SK-N-SH (cell line): Measurements from ENCODE around the gene DDX1.

ENCODE experiments used
- TCF12 ChIP-seq: IDR thresholded peaks from 2 replicates; pipeline ENCODE4 v1.4.0; 2012
- TF ChIP-seq, protein P1 (sequence below): fragments of 200-600 bp; sonication (generic); IDR thresholded peaks from 2 replicates; pipeline ENCODE4 v1.6.1; 2017; ENCODE audit warnings: antibody characterized with exemption, mild to moderate bottlenecking, moderate library complexity
- TF ChIP-seq, protein P2 (sequence below): IDR thresholded peaks from 2 replicates; pipeline ENCODE4 v1.6.1; 2012; ENCODE audit warnings: mild to moderate bottlenecking, low read depth, low read length, moderate library complexity

DNA sequence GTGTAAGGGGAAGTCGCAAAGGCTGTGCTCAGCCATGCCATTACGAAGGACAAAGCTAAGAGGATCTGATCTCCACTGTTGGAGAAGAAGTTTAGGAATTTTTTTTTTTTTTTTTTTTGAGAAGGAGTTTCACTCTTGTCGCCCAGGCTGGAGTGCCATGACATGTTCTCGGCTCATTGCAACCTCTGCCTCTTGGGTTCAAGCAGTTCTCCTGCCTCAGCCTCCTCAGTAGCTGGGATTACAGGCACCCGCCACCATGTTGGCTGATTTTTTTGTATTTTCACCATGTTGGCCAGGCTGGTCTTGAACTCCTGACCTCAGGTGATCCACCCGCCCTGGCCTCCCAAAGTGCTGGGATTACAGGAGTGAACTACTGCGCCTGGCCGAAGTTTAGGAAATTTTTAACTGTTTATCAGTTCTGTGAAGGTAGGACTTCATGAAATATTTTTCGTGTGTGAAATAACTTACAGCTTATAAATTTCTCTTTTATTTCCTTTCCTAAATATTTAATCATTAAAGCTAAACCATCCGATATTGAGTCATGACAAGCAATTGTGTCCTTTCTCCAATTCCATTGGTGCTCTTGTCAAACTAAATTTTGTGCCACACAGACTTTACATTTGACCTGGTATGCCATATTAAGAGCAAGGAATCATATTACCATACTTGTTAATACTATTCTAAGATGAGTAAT is 22.2 kb downstream of the DDX1 start:
- TF ChIP-seq, protein P1, sequence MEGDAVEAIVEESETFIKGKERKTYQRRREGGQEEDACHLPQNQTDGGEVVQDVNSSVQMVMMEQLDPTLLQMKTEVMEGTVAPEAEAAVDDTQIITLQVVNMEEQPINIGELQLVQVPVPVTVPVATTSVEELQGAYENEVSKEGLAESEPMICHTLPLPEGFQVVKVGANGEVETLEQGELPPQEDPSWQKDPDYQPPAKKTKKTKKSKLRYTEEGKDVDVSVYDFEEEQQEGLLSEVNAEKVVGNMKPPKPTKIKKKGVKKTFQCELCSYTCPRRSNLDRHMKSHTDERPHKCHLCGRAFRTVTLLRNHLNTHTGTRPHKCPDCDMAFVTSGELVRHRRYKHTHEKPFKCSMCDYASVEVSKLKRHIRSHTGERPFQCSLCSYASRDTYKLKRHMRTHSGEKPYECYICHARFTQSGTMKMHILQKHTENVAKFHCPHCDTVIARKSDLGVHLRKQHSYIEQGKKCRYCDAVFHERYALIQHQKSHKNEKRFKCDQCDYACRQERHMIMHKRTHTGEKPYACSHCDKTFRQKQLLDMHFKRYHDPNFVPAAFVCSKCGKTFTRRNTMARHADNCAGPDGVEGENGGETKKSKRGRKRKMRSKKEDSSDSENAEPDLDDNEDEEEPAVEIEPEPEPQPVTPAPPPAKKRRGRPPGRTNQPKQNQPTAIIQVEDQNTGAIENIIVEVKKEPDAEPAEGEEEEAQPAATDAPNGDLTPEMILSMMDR = no peak
- TF ChIP-seq, protein P2, sequence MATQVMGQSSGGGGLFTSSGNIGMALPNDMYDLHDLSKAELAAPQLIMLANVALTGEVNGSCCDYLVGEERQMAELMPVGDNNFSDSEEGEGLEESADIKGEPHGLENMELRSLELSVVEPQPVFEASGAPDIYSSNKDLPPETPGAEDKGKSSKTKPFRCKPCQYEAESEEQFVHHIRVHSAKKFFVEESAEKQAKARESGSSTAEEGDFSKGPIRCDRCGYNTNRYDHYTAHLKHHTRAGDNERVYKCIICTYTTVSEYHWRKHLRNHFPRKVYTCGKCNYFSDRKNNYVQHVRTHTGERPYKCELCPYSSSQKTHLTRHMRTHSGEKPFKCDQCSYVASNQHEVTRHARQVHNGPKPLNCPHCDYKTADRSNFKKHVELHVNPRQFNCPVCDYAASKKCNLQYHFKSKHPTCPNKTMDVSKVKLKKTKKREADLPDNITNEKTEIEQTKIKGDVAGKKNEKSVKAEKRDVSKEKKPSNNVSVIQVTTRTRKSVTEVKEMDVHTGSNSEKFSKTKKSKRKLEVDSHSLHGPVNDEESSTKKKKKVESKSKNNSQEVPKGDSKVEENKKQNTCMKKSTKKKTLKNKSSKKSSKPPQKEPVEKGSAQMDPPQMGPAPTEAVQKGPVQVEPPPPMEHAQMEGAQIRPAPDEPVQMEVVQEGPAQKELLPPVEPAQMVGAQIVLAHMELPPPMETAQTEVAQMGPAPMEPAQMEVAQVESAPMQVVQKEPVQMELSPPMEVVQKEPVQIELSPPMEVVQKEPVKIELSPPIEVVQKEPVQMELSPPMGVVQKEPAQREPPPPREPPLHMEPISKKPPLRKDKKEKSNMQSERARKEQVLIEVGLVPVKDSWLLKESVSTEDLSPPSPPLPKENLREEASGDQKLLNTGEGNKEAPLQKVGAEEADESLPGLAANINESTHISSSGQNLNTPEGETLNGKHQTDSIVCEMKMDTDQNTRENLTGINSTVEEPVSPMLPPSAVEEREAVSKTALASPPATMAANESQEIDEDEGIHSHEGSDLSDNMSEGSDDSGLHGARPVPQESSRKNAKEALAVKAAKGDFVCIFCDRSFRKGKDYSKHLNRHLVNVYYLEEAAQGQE = no peak
- TF ChIP-seq TCF12 = no peak
